T-helper 2 cell (primary cell): ENCODE results near the gene FBXW4.

Source experiments
- DNase-seq, 5 experiments: peaks; one replicate each; pipeline versions ENCODE4 v3.0.0 to v3.0.0-alpha.2; 2012 to 2022
- total RNA-seq, 2 donors: gene quantifications; one replicate each; lab custom pipeline; 2026; lab: John Stamatoyannopoulos, UW

Gene FBXW4
- total RNA-seq = 41.8 to 45.1 reads per million in 2 donors

- peak; percentile 43 to 82 (median 67) for DNase-seq
Measured at GRCh38 chr10:101694674-101695403, at the start of gene FBXW4. Gene FBXW4, minus strand, starts transcription at chr10:101695170. Its CDS starts 65 bp downstream, at chr10:101695105.

- no peak for DNase-seq
Measured at GRCh38 chr10:101744267-101744666, 49.3 kb upstream of the FBXW4 start.

- no peak for DNase-seq
Measured at GRCh38 chr10:101741938-101742337, 47.0 kb upstream of the FBXW4 start.

DNA sequence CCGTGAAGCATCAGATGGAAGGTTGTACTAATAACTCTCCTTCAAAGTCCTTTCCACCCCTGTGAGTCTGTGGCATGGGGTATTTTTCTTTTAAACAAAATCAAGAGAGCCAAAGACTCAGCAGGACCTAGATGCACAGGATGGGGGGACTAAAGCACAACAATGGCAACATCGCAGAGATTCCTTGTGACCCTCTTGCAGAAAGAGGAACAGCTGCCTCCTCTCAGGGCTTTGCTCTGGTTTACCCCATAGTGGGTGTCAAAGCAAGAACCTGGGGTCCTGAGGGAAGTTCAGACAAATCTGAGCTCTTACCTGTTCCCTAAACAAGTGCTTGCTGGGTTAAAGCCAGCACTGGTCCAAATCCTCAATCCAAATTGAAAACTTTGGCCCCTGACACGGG is 41.7 kb upstream of the FBXW4 start:
- no peak for DNase-seq

DNA sequence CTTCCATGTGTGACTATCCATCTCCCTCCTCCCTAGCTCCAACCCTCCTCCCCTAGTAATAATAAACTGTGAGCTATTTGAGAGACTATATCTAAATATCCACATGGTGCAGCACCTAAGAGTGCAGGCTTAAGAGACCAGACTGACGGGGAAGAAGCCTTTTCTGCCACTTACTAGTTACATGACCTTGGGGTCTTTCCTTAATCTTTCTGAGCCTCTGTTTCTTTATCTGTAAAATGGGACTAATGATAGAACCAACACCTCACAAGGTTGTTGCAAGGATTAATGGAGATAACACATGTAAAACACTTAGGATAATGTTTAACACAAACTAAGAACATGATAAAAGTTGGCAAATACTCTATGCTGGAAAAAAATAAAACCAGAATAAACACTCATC is 37.1 kb upstream of the FBXW4 start:
- no peak for DNase-seq

- DNase-seq = no peak
Measured at GRCh38 chr10:101726115-101726387, 31.1 kb upstream of the FBXW4 start.

- no peak for DNase-seq
Measured at GRCh38 chr10:101725296-101726114, 30.5 kb upstream of the FBXW4 start.

GRCh38 chr10:101724446-101724845 is 29.5 kb upstream of the FBXW4 start:
- peak in 1 of 5 experiments; percentile 69 for DNase-seq

- no peak for DNase-seq
Measured at GRCh38 chr10:101723176-101723575, 28.2 kb upstream of the FBXW4 start.

- no peak for DNase-seq
Measured at GRCh38 chr10:101721806-101722205, 26.8 kb upstream of the FBXW4 start.

DNA sequence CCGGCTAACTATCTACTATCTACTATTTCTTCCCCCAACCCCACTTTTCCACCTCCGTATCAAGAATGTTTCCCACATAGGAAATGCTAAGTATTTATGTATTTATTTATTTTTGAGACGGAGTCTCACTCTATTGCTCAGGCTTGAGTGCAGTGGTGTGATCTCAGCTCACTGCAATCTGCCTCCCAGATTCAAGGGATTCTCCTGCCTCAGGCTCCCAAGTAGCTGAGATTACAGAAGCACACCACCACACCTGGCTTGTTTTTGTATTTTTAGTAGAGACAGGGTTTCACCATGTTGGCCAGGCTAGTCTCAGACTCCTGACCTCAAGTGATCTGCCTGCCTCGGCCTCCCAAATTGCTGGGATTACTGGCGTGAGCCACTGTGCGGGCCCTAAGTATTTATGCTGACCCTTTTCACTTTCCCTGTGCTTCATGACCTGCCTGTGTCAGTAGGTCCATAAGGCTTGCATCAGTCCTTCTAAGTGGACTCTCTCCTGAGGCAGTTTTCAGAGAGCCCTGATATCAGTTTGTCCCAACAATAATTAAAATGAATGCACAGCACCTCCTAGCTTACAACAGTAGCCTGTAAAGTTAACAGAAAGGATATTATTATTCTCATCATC is 25.7 kb upstream of the FBXW4 start:
- DNase-seq = no peak

DNA sequence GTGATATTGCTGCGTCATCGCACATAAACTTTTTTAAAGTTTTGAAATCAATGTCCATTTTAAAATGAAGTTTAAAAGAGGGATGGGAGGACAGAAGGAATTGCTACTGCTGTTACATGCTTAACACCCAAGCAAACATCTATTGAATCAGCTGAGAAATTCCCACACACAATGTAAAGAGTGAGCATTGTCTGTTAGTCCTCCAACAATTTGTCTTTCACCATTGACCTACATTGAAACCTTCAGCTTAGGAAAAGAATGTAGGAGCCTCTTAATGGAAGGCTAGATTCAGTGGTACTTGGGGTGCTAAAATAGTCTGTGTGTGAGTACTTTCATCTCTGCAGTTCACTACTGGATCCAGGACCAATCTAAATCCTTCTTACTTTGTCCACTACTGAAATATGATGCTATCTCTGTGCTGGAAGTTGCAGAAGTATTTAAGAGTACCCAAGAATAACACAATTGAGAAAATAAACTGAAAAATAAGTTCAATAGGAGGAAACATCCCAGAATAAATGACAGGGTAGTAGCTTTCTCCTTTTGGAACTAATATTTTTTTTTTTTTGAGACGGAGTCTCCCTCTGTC is 23.8 kb upstream of the FBXW4 start:
- DNase-seq = no peak

- DNase-seq = peak in 1 of 5 experiments; percentile 54
Measured at GRCh38 chr10:101716891-101717659, 22.1 kb upstream of the FBXW4 start.

DNA sequence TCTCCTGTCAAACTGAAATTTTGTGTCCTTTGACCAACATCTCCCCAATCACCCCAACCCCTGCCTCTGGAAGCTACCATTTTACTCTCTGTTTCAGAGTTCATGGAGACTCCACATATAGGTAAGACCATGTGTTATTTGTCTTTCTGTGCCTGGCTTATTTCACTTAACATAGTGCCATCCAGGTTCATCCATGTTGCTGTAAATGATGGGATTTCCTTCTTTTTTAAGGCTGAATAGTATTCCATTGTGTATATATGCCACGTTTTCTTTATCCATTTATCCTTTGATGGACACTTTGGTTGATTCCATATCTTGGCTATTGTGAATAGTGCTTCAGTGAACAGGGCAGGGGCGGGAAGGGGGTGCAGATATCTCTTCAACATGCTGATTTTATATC is 18.0 kb upstream of the FBXW4 start:
- no peak for DNase-seq

GRCh38 chr10:101710793-101711192 is 15.8 kb upstream of the FBXW4 start:
- no peak for DNase-seq

DNA sequence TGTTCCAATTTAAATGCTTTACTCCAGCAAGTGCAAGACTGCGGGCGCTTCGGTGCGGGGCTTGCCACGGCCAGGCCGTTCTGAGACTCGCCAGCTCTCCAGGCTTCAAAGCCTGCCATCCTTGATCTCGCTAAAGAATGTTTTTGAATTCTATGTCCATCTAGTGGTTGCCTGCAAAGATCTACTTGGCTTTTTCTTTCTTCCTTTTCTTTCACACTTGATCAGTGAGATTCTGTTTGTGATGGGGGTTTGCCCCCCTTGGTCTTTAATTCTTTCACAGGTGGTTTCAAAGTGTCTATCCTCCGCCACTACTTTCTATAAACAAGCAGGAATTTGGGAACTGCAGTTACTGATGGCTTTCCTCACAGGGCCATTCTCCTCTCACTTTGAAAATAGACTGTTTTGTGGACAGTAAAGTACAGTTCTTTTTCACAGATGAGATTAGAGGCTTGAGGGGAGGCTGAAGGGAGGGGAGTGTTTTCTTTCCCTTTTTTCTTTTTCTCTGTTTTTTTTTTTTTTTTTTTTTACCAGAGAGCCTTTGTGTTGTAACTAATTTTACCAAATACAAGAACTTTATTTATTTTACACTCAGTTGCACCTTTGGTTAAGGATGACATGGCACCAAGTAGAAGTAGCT is 15.2 kb upstream of the FBXW4 start:
- no peak for DNase-seq

DNA sequence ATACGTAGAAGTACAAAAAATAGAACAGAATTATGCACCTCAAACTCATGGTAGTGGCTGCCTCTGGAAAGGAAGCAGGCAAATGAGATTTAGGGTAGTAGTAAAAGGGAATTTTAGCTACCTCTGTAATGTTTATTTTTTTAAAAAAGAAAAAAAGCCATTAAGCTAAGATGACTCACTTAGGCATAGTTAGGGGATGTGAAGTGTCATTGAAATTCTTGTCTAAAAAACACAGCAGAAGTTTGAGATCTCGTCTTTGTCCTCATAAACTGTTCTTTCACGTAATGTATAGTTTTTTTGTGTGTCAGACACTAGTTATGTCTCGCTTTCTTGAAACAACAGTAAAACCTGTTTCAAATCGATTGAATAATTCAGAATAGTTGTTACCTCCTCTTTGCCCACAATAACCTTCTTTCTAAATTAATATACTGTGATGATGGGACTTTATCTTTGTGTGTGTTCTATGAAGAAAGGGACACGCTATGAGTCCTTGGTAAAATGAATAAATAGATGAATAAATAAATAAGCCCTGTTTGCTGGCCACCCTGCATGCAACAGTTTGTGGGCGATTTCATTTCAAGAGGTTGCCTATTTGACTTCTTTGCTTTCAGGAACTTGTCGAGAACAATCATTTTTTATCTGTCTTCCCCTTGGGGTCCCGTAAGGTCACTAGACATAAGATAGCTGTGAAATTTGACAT is 14.5 kb upstream of the FBXW4 start:
- no peak for DNase-seq

- DNase-seq = no peak
Measured at GRCh38 chr10:101708870-101709269, 13.9 kb upstream of the FBXW4 start.

DNA sequence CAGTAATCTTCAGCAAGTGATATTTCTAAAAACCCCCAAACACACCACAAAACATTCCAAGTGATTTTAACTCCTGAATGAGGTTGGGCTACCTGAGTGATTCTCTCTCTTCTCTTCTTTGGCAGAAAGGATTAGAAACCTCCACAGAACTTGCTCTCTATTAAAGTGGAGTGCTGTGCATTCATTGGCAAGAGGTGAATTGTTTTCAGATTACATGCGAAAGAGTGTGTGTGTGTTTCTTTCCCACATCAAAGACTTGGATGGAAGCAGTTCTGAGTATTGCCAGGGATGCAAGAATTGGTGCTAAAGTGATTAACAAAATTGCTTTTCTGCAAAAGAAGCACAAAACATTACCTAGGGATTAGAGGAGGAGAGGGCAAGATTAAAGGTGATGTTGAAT is 13.1 kb upstream of the FBXW4 start:
- peak in 1 of 5 experiments; percentile 30 for DNase-seq

- no peak for DNase-seq
Measured at GRCh38 chr10:101704331-101704730, 9.4 kb upstream of the FBXW4 start.

DNA sequence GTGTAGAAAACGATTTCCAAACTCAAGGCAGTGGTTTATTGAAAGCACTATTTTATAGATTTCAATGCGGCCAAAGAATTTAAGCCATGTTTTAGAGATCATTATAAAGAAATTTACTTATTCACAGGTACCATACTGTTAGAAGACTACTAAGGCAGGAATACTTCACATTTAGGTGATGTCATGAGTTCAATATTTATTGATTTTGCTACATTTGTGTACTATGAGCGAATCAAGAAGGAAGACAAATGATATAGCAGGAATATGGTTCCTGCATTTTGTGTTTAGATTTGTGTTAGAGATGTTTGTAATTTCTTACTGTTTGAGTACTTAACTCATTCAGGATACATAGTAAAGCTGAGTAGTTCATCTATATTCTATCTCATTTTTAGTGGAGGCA is 1.7 kb upstream of the FBXW4 start:
- DNase-seq = no peak
